ENCODE data around the gene B4GALT5.

B4GALT5 gene

GRCh38 chr20:49752201-49752903, 38.7 kb upstream of the B4GALT5 start:
- Histone ChIP-seq H3K27ac (ENCODE audit: low read length) (no peak overlapping the region), H3K27me3 (ENCODE audit: control insufficient read depth, insufficient read depth, low read length) (no peaks in the 10 kb centered on the region)
- no CpG with 5 or more reads among the region's 5 CpGs for WGBS (ENCODE audit: insufficient coverage, insufficient read length)

GRCh38 chr20:49751397-49751736, 37.7 kb upstream of the B4GALT5 start:
- WGBS (ENCODE audit: insufficient coverage, insufficient read length) = no CpG with 5 or more reads among the region's 3 CpGs
- Histone ChIP-seq H3K4me1 (ENCODE audit: control insufficient read depth, insufficient read depth, low read length) (no peaks in the 10 kb centered on the region), H3K27ac (ENCODE audit: low read length) (no peak overlapping the region), H3K9me3 (ENCODE audit: control insufficient read depth, insufficient read depth, low read length) (no peaks in the 10 kb centered on the region), H3K36me3 (ENCODE audit: control insufficient read depth, insufficient read depth, low read length) (no peaks in the 10 kb centered on the region), H3K27me3 (ENCODE audit: control insufficient read depth, insufficient read depth, low read length) (no peaks in the 10 kb centered on the region), H3K4me3 (ENCODE audit: low read length) (no peak overlapping the region)
- DNase-seq (ENCODE audit: low read depth, low spot score) = no peak

More at GRCh38 chr20:49752201-49752903, 38.7 kb upstream of the B4GALT5 start:
- DNase-seq (ENCODE audit: low read depth, low spot score) = no peak
- Histone ChIP-seq H3K36me3 (ENCODE audit: control insufficient read depth, insufficient read depth, low read length) (no peaks in the 10 kb centered on the region), H3K9me3 (ENCODE audit: control insufficient read depth, insufficient read depth, low read length) (no peaks in the 10 kb centered on the region), H3K4me3 (ENCODE audit: low read length) (no peak overlapping the region), H3K4me1 (ENCODE audit: control insufficient read depth, insufficient read depth, low read length) (no peaks in the 10 kb centered on the region)

GRCh38 chr20:49750611-49751396, 37.1 kb upstream of the B4GALT5 start:
- no peaks in the 10 kb centered on the region for H3K4me1 ChIP-seq (ENCODE audit: control insufficient read depth, insufficient read depth, low read length)
- no peaks in the 10 kb centered on the region for H3K36me3 ChIP-seq (ENCODE audit: control insufficient read depth, insufficient read depth, low read length)
- H3K9me3 ChIP-seq (ENCODE audit: control insufficient read depth, insufficient read depth, low read length) = no peaks in the 10 kb centered on the region
- no peak for DNase-seq (ENCODE audit: low read depth, low spot score)
- H3K4me3 ChIP-seq (ENCODE audit: low read length) = no peak overlapping the region
- no peak overlapping the region for H3K27ac ChIP-seq (ENCODE audit: low read length)
- no peaks in the 10 kb centered on the region for H3K27me3 ChIP-seq (ENCODE audit: control insufficient read depth, insufficient read depth, low read length)
- whole genome bisulfite sequencing (ENCODE audit: insufficient coverage, insufficient read length) = no CpG with 5 or more reads among the region's 12 CpGs

- no peaks in the 10 kb centered on the region for H3K27me3 ChIP-seq (ENCODE audit: control insufficient read depth, insufficient read depth, low read length)
- H3K9me3 ChIP-seq (ENCODE audit: control insufficient read depth, insufficient read depth, low read length) = no peaks in the 10 kb centered on the region
- H3K36me3 ChIP-seq (ENCODE audit: control insufficient read depth, insufficient read depth, low read length) = no peaks in the 10 kb centered on the region
- no peak overlapping the region for H3K4me3 ChIP-seq (ENCODE audit: low read length)
- DNase-seq (ENCODE audit: low read depth, low spot score) = no peak
- WGBS (ENCODE audit: insufficient coverage, insufficient read length) = no CpG with 5 or more reads among the region's 1 CpG
- no peak overlapping the region for H3K27ac ChIP-seq (ENCODE audit: low read length)
- no peaks in the 10 kb centered on the region for H3K4me1 ChIP-seq (ENCODE audit: control insufficient read depth, insufficient read depth, low read length)
Observed at GRCh38 chr20:49749625-49750024, 35.9 kb upstream of the B4GALT5 start.

GRCh38 chr20:49748525-49748838, 34.8 kb upstream of the B4GALT5 start:
- WGBS (ENCODE audit: insufficient coverage, insufficient read length) = no CpG with 5 or more reads among the region's 3 CpGs
- no peak for DNase-seq (ENCODE audit: low read depth, low spot score)
- H3K27me3 ChIP-seq (ENCODE audit: control insufficient read depth, insufficient read depth, low read length) = no peaks in the 10 kb centered on the region
- no peaks in the 10 kb centered on the region for H3K9me3 ChIP-seq (ENCODE audit: control insufficient read depth, insufficient read depth, low read length)
- no peak overlapping the region for H3K27ac ChIP-seq (ENCODE audit: low read length)
- no peak overlapping the region for H3K4me3 ChIP-seq (ENCODE audit: low read length)
- no peaks in the 10 kb centered on the region for H3K36me3 ChIP-seq (ENCODE audit: control insufficient read depth, insufficient read depth, low read length)
- H3K4me1 ChIP-seq (ENCODE audit: control insufficient read depth, insufficient read depth, low read length) = no peaks in the 10 kb centered on the region

GRCh38 chr20:49747707-49748524, 34.2 kb upstream of the B4GALT5 start:
- Histone ChIP-seq H3K36me3 (ENCODE audit: control insufficient read depth, insufficient read depth, low read length) (no peaks in the 10 kb centered on the region), H3K4me3 (ENCODE audit: low read length) (no peak overlapping the region), H3K27ac (ENCODE audit: low read length) (no peak overlapping the region), H3K9me3 (ENCODE audit: control insufficient read depth, insufficient read depth, low read length) (no peaks in the 10 kb centered on the region), H3K4me1 (ENCODE audit: control insufficient read depth, insufficient read depth, low read length) (no peaks in the 10 kb centered on the region), H3K27me3 (ENCODE audit: control insufficient read depth, insufficient read depth, low read length) (no peaks in the 10 kb centered on the region)
- 100% methylated on average over 1 of the region's 10 CpGs for WGBS (ENCODE audit: insufficient coverage, insufficient read length)
- DNase-seq (ENCODE audit: low read depth, low spot score) = no peak

GRCh38 chr20:49742948-49743347, 29.3 kb upstream of the B4GALT5 start:
- H3K27me3 ChIP-seq (ENCODE audit: control insufficient read depth, insufficient read depth, low read length) = no peaks in the 10 kb centered on the region
- no peak for DNase-seq (ENCODE audit: low read depth, low spot score)
- H3K27ac ChIP-seq (ENCODE audit: low read length) = no peak overlapping the region
- no peaks in the 10 kb centered on the region for H3K4me1 ChIP-seq (ENCODE audit: control insufficient read depth, insufficient read depth, low read length)
- H3K9me3 ChIP-seq (ENCODE audit: control insufficient read depth, insufficient read depth, low read length) = no peaks in the 10 kb centered on the region
- no peak overlapping the region for H3K4me3 ChIP-seq (ENCODE audit: low read length)
- no CpG with 5 or more reads among the region's 9 CpGs for WGBS (ENCODE audit: insufficient coverage, insufficient read length)
- H3K36me3 ChIP-seq (ENCODE audit: control insufficient read depth, insufficient read depth, low read length) = no peaks in the 10 kb centered on the region

- Histone ChIP-seq H3K4me1 (ENCODE audit: control insufficient read depth, insufficient read depth, low read length) (no peaks in the 10 kb centered on the region), H3K4me3 (ENCODE audit: low read length) (no peak overlapping the region), H3K27ac (ENCODE audit: low read length) (no peak overlapping the region), H3K36me3 (ENCODE audit: control insufficient read depth, insufficient read depth, low read length) (no peaks in the 10 kb centered on the region), H3K27me3 (ENCODE audit: control insufficient read depth, insufficient read depth, low read length) (no peaks in the 10 kb centered on the region), H3K9me3 (ENCODE audit: control insufficient read depth, insufficient read depth, low read length) (no peaks in the 10 kb centered on the region)
- WGBS (ENCODE audit: insufficient coverage, insufficient read length) = no CpG with 5 or more reads among the region's 8 CpGs
- no peak for DNase-seq (ENCODE audit: low read depth, low spot score)
Observed at GRCh38 chr20:49741977-49742376, 28.3 kb upstream of the B4GALT5 start.

- DNase-seq (ENCODE audit: low read depth, low spot score) = no peak
- H3K9me3 ChIP-seq (ENCODE audit: control insufficient read depth, insufficient read depth, low read length) = no peaks in the 10 kb centered on the region
- no peak overlapping the region for H3K4me3 ChIP-seq (ENCODE audit: low read length)
- no peaks in the 10 kb centered on the region for H3K4me1 ChIP-seq (ENCODE audit: control insufficient read depth, insufficient read depth, low read length)
- WGBS (ENCODE audit: insufficient coverage, insufficient read length) = no CpG with 5 or more reads among the region's 5 CpGs
- no peak overlapping the region for H3K27ac ChIP-seq (ENCODE audit: low read length)
- no peaks in the 10 kb centered on the region for H3K36me3 ChIP-seq (ENCODE audit: control insufficient read depth, insufficient read depth, low read length)
- H3K27me3 ChIP-seq (ENCODE audit: control insufficient read depth, insufficient read depth, low read length) = no peaks in the 10 kb centered on the region
Observed at GRCh38 chr20:49740807-49741206, 27.1 kb upstream of the B4GALT5 start.

- no peaks in the 10 kb centered on the region for H3K4me1 ChIP-seq (ENCODE audit: control insufficient read depth, insufficient read depth, low read length)
- no peak overlapping the region for H3K4me3 ChIP-seq (ENCODE audit: low read length)
- H3K27me3 ChIP-seq (ENCODE audit: control insufficient read depth, insufficient read depth, low read length) = no peaks in the 10 kb centered on the region
- H3K9me3 ChIP-seq (ENCODE audit: control insufficient read depth, insufficient read depth, low read length) = no peaks in the 10 kb centered on the region
- no CpG with 5 or more reads among the region's 6 CpGs for WGBS (ENCODE audit: insufficient coverage, insufficient read length)
- DNase-seq (ENCODE audit: low read depth, low spot score) = no peak
- H3K27ac ChIP-seq (ENCODE audit: low read length) = no peak overlapping the region
- no peaks in the 10 kb centered on the region for H3K36me3 ChIP-seq (ENCODE audit: control insufficient read depth, insufficient read depth, low read length)
Observed at GRCh38 chr20:49739042-49739441, 25.4 kb upstream of the B4GALT5 start.
